GM06990 (cell line): ENCODE results near the gene KCNAB3.

Experiments used
- DNase-seq: peaks from one replicate; pipeline ENCODE4 v3.0.0-alpha.2; 2011; ENCODE audit not compliant: insufficient read length; ENCODE audit errors: extremely low read depth
- H3K27me3 ChIP-seq: replicated peaks from 2 replicates; pipeline ENCODE4 v1.6.0; 2011; ENCODE audit warnings: low read length; ENCODE audit not compliant: control insufficient read depth, insufficient read depth
- H3K36me3 ChIP-seq: 2 replicates; pipeline ENCODE4 v1.5.1; 2011; ENCODE audit warnings: low read length; ENCODE audit not compliant: control insufficient read depth, insufficient read depth
- H3K4me3 ChIP-seq: replicated peaks from 2 replicates; pipeline ENCODE4 v1.5.1; 2011; ENCODE audit warnings: low read depth, mild to moderate bottlenecking, control low read depth, low read length
- TF ChIP-seq, protein P1 (sequence below): IDR thresholded peaks from 2 replicates; pipeline ENCODE4 v1.5.1; 2011; ENCODE audit warnings: low read length, control low read depth, mild to moderate bottlenecking, inconsistent platforms; ENCODE audit not compliant: insufficient read depth, poor library complexity, severe bottlenecking

KCNAB3 gene

DNA sequence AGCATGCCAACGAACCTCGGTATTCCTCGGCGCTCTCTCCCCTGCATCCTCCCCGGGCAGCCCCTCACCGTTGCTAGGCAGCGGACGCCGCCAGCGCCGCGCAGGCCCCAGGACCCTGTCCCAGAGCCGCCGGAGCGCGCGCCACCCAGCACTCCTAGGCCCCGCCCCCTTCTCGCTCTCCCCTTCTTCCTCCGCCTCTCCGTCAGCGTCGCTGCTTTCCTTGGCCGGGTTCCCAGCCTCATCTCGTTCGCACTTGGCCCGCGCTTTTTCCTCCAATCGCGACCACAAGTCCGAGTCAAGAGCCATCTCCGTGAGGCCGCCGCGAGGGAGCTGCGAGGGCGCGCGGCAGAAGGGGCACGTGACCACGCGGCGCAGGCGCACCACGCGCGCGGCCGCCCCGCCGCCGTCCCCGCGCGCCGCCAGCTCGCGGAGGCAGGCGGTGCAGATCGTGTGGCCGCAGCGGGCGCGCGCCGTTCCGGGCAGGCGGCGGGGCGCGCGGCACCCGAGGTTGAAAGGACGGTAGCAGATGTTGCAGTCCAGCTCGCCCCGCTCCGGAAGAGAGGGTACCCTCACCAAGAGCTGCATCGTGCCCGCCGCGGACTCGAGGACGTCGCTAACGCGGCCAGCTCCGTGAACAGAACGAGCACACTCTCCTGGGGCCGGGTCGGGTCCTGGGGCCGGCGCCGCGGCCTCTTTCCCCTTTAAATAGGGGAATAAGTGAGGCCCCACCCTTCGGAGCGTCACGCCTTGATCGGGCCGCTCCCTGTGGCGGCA is 13.9 kb downstream of the KCNAB3 start, which contains the start of gene RNF227:
RNF227 (minus strand) TSS at position 679 of the 774 bp plus-strand sequence; CDS start at position 585, 94 bp downstream.
- Histone ChIP-seq H3K36me3 (peaks cover 10% of the 10 kb centered on the region), H3K4me3 (peak within 1 kb of the TSS; percentile 66), H3K27me3 (no peaks in the 10 kb centered on the region)
- TF ChIP-seq, protein P1, sequence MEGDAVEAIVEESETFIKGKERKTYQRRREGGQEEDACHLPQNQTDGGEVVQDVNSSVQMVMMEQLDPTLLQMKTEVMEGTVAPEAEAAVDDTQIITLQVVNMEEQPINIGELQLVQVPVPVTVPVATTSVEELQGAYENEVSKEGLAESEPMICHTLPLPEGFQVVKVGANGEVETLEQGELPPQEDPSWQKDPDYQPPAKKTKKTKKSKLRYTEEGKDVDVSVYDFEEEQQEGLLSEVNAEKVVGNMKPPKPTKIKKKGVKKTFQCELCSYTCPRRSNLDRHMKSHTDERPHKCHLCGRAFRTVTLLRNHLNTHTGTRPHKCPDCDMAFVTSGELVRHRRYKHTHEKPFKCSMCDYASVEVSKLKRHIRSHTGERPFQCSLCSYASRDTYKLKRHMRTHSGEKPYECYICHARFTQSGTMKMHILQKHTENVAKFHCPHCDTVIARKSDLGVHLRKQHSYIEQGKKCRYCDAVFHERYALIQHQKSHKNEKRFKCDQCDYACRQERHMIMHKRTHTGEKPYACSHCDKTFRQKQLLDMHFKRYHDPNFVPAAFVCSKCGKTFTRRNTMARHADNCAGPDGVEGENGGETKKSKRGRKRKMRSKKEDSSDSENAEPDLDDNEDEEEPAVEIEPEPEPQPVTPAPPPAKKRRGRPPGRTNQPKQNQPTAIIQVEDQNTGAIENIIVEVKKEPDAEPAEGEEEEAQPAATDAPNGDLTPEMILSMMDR, result no peak
- peak; percentile 91 for DNase-seq

DNA sequence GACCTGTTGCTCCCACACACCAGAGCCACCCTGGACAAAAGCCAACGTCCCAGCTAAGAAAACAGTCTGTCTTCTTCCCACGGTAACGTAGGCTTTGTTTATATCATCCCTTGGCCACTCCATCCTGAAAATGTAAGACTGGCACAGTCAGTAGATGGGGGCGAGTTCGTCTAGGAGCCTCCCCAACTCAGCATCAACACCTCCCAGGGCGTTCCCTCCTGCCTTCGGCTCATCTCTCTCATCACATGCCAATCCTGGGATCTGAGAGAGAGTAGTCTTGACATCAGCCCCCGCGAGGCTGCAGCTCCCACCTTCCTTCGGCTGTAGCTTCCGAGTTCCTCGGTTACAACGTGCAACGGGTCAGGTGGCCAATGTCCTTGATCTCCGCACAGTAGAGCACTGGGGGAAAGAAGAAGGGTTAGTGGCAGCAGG is 14.5 kb downstream of the KCNAB3 start:
- peak overlapping the region; percentile 66 for H3K4me3 ChIP-seq

DNA sequence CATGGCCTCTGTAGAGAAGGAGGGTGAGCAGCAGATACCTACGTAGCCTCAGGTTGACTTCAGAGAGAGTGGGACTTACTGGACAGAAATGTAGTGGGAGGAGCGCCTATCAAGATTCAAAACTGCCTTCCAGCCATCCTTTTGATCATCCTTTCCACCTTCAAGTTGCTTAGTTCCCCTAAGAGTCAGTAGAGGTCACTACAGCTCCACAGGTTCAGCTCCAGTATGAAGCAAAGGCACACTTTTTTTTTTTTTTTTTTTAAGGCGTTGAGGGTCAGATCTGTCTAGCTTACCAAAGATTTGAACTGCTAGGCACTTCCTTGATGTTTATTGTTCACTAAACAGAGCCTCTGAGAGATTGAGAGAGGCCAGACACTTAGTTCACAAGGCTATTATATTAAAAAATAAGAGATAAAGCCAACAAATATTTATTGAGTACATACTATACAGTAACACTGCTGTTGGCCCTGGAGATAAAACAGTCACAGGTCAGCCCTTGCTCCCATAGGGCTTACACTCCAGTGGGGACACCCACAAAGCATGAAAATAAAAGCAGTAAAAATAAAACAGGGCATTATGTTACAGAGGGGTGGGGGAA is 16.6 kb downstream of the KCNAB3 start:
- TF ChIP-seq, protein P1, result peak; percentile 75
- no peak for DNase-seq
- H3K27me3 ChIP-seq, result no peaks in the 10 kb centered on the region
- peaks cover 23% of the 10 kb centered on the region for H3K36me3 ChIP-seq
- H3K4me3 ChIP-seq, result no peak overlapping the region

More for the DNA sequence above, 14.5 kb downstream of the KCNAB3 start:
- Histone ChIP-seq H3K36me3 (peaks cover 15% of the 10 kb centered on the region), H3K27me3 (no peaks in the 10 kb centered on the region)
- TF ChIP-seq, protein P1, result no peak
- no peak for DNase-seq

DNA sequence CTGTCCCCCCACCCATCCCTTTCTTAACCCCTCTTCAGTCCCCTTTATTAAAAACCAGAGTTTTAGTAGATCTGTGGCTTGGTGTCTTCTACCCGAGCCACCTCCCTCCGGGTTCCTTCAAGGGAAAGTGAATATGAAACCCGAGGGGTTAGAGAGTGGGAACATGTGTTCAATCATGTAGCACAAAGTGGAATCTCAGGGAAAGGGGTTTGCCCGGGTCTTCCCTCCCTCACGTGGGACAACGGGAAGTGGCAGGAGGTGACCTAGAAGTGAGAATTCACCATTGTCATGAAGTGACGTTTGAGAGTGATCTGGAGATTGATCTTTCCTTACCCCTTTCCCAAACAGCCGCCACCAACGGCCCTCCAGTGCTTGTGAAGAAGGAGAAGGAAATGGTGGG is 18.5 kb downstream of the KCNAB3 start:
- Histone ChIP-seq H3K4me3 (no peak overlapping the region), H3K27me3 (no peaks in the 10 kb centered on the region), H3K36me3 (peaks cover 37% of the 10 kb centered on the region)
- TF ChIP-seq, protein P1, result no peak
- no peak for DNase-seq

DNA sequence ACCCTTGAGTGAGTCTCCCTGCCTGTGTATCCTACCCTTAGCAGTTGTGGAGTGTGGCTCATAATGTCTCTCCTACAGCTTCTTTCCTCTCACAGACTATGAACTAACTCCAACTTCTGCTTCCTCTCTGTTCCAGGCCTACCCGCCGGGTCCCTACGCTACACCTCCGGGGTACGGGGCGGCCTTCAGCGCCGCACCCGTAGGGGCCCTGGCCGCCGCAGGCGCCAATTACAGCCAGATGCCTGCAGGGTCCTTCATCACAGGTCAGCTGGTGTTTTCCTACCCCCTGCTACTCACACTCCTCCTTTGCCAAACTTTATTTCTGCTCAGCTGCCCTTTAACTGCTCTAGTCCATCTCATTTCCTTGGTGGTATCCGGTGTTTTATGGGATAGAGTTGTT is 18.9 kb downstream of the KCNAB3 start:
- Histone ChIP-seq H3K36me3 (peaks cover 40% of the 10 kb centered on the region), H3K4me3 (no peak overlapping the region), H3K27me3 (no peaks in the 10 kb centered on the region)
- no peak for DNase-seq
- TF ChIP-seq, protein P1, result no peak
